ENCODE data around the gene DISP1. TPM values are rescaled to one million over a fixed set of nuclear protein-coding genes. Genes with fewer than 3 reads are reported as not detected.
A peak's percentile ranks its signal among the peaks of the same experiment; 100 is the strongest.

The DISP1 gene
- total and polyA plus RNA-seq, 10 of the 15 experiments (the other 5 are each of a cell fraction or from before 2014, with no cell fraction given), result 0.11 to 1.4 (median 0.72) TPM

GRCh38 chr1:222772996-222773379, 41.9 kb upstream of the DISP1 start (continued):
- no peak for TF ChIP-seq NFXL1 (IDR thresholded peaks at IDR 0.05; ENCODE audit: borderline replicate concordance)
- TF ChIP-seq, protein P1, sequence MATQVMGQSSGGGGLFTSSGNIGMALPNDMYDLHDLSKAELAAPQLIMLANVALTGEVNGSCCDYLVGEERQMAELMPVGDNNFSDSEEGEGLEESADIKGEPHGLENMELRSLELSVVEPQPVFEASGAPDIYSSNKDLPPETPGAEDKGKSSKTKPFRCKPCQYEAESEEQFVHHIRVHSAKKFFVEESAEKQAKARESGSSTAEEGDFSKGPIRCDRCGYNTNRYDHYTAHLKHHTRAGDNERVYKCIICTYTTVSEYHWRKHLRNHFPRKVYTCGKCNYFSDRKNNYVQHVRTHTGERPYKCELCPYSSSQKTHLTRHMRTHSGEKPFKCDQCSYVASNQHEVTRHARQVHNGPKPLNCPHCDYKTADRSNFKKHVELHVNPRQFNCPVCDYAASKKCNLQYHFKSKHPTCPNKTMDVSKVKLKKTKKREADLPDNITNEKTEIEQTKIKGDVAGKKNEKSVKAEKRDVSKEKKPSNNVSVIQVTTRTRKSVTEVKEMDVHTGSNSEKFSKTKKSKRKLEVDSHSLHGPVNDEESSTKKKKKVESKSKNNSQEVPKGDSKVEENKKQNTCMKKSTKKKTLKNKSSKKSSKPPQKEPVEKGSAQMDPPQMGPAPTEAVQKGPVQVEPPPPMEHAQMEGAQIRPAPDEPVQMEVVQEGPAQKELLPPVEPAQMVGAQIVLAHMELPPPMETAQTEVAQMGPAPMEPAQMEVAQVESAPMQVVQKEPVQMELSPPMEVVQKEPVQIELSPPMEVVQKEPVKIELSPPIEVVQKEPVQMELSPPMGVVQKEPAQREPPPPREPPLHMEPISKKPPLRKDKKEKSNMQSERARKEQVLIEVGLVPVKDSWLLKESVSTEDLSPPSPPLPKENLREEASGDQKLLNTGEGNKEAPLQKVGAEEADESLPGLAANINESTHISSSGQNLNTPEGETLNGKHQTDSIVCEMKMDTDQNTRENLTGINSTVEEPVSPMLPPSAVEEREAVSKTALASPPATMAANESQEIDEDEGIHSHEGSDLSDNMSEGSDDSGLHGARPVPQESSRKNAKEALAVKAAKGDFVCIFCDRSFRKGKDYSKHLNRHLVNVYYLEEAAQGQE (IDR thresholded peaks at IDR 0.05; ENCODE audit: low read depth, low read length), result no peak
- no peak for TF ChIP-seq JUNB (IDR thresholded peaks at IDR 0.05)
- TF ChIP-seq JUND (IDR thresholded peaks at IDR 0.05; ENCODE audit: low read depth, low read length), result no peak
- no peak for TF ChIP-seq DPF2 (IDR thresholded peaks at IDR 0.05)
- no peak for TF ChIP-seq BACH1 (IDR thresholded peaks at IDR 0.05; ENCODE audit: borderline replicate concordance)
- no peak for TF ChIP-seq ZNF384 (IDR thresholded peaks at IDR 0.05; ENCODE audit: borderline replicate concordance, low read depth, low read length)
- no peak for TF ChIP-seq SREBF1 (IDR thresholded peaks at IDR 0.05; ENCODE audit: low read length)
- no peak for TF ChIP-seq ZNF622 (IDR thresholded peaks at IDR 0.05)
- TF ChIP-seq PAX8 (IDR thresholded peaks at IDR 0.05), result no peak
- TF ChIP-seq EP300 (IDR thresholded peaks at IDR 0.05; ENCODE audit: borderline replicate concordance in 1 of 2, control insufficient read depth in 1 of 2, low read depth in 2 of 2, low read length in 2 of 2), result 0 out of 4 replicates have a peak, but pooled peaks of 1 of the 2 experiments have one; percentile 15
- TF ChIP-seq, protein P2, sequence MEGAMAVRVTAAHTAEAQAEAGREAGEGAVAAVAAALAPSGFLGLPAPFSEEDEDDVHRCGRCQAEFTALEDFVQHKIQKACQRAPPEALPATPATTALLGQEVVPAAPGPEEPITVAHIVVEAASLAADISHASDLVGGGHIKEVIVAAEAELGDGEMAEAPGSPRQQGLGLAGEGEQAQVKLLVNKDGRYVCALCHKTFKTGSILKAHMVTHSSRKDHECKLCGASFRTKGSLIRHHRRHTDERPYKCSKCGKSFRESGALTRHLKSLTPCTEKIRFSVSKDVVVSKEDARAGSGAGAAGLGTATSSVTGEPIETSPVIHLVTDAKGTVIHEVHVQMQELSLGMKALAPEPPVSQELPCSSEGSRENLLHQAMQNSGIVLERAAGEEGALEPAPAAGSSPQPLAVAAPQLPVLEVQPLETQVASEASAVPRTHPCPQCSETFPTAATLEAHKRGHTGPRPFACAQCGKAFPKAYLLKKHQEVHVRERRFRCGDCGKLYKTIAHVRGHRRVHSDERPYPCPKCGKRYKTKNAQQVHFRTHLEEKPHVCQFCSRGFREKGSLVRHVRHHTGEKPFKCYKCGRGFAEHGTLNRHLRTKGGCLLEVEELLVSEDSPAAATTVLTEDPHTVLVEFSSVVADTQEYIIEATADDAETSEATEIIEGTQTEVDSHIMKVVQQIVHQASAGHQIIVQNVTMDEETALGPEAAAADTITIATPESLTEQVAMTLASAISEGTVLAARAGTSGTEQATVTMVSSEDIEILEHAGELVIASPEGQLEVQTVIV (IDR thresholded peaks at IDR 0.05; ENCODE audit: borderline replicate concordance, partially characterized antibody), result no peak
- no peak for TF ChIP-seq PBX3 (IDR thresholded peaks at IDR 0.05; ENCODE audit: insufficient replicate concordance, low read depth, low read length)
- no peak for TF ChIP-seq CBX3 (IDR thresholded peaks at IDR 0.05; ENCODE audit: borderline replicate concordance, low read depth)
- no peak for TF ChIP-seq SUZ12 (IDR thresholded peaks at IDR 0.05; ENCODE audit: unreplicated experiment)
- no peak for TF ChIP-seq GATAD2B (conservative IDR thresholded peaks at IDR 0.05; ENCODE audit: low read depth)
- peak in 1 of 2 experiments; percentile 51; a peak in 1 of 4 replicates for TF ChIP-seq ETV6 (conservative IDR thresholded peaks at IDR 0.05 in 1 of 2, IDR thresholded peaks at IDR 0.05 in 1 of 2; ENCODE audit: borderline replicate concordance in 1 of 2, low read depth in 1 of 2)
- TF ChIP-seq CHD4 (IDR thresholded peaks at IDR 0.05), result no peak
- TF ChIP-seq, protein P3, sequence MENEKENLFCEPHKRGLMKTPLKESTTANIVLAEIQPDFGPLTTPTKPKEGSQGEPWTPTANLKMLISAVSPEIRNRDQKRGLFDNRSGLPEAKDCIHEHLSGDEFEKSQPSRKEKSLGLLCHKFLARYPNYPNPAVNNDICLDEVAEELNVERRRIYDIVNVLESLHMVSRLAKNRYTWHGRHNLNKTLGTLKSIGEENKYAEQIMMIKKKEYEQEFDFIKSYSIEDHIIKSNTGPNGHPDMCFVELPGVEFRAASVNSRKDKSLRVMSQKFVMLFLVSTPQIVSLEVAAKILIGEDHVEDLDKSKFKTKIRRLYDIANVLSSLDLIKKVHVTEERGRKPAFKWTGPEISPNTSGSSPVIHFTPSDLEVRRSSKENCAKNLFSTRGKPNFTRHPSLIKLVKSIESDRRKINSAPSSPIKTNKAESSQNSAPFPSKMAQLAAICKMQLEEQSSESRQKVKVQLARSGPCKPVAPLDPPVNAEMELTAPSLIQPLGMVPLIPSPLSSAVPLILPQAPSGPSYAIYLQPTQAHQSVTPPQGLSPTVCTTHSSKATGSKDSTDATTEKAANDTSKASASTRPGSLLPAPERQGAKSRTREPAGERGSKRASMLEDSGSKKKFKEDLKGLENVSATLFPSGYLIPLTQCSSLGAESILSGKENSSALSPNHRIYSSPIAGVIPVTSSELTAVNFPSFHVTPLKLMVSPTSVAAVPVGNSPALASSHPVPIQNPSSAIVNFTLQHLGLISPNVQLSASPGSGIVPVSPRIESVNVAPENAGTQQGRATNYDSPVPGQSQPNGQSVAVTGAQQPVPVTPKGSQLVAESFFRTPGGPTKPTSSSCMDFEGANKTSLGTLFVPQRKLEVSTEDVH (IDR thresholded peaks at IDR 0.05; ENCODE audit: low read depth, partially characterized antibody), result no peak
- TF ChIP-seq SP1 (IDR thresholded peaks at IDR 0.05; ENCODE audit: low read depth, low read length), result no peak
- TF ChIP-seq BMI1 (IDR thresholded peaks at IDR 0.05; ENCODE audit: borderline replicate concordance), result no peak
- TF ChIP-seq ZNF24 (IDR thresholded peaks at IDR 0.05), result no peak

All from GM12878 (cell line).